CD14-positive monocyte (primary cell): ENCODE results near the gene COMMD10. TPM values are rescaled to one million over a fixed set of nuclear protein-coding genes. Genes with fewer than 3 reads are reported as not detected.

Experiments
- DNase-seq, 3 donors: peaks; one replicate each; pipeline ENCODE4 v3.0.0-alpha.2; 2011 to 2022
- H2AFZ ChIP-seq: 2 replicates; pipeline ENCODE4 v1.6.0; 2012; ENCODE audit warnings: mild to moderate bottlenecking, low read depth, low read length, inconsistent platforms; ENCODE audit not compliant: insufficient read depth, poor library complexity, severe bottlenecking
- H3K27ac ChIP-seq, 2 donors: 1 replicate in 1 of 2; 2 replicates in 1 of 2; pipeline ENCODE4 v1.5.1; 2012 to 2013; ENCODE audit warnings: low read length in 2 of 2, control low read depth in 1 of 2, inconsistent platforms in 1 of 2, low read depth in 1 of 2, mild to moderate bottlenecking in 1 of 2
- H3K27me3 ChIP-seq, 2 donors: one replicate each; pipeline versions ENCODE4 v1.6.0 to v1.6.1; 2011 to 2013; ENCODE audit warnings: low read length in 2 of 2; ENCODE audit not compliant: control insufficient read depth in 2 of 2, insufficient read depth in 2 of 2
- H3K36me3 ChIP-seq, 2 donors: replicated peaks in 1 of 2; 1 replicate in 1 of 2; 2 replicates in 1 of 2; pipeline versions ENCODE4 v1.5.1 to v1.6.1; 2012 to 2013; ENCODE audit warnings: low read length in 2 of 2, control low read depth in 1 of 2, inconsistent platforms in 1 of 2, mild to moderate bottlenecking in 1 of 2; ENCODE audit not compliant: insufficient read depth in 2 of 2, control insufficient read depth in 1 of 2
- H3K4me1 ChIP-seq, 2 donors: 1 replicate in 1 of 2; 2 replicates in 1 of 2; pipeline versions ENCODE4 v1.5.1 to v1.6.1; 2012 to 2013; ENCODE audit warnings: low read length in 2 of 2, control low read depth in 1 of 2, inconsistent platforms in 1 of 2, mild to moderate bottlenecking in 1 of 2, moderate library complexity in 1 of 2; ENCODE audit not compliant: insufficient read depth in 2 of 2, control insufficient read depth in 1 of 2
- H3K4me2 ChIP-seq: replicated peaks from 2 replicates; pipeline ENCODE3; 2012; ENCODE audit warnings: low read length, moderate library complexity, mild to moderate bottlenecking; ENCODE audit not compliant: poor library complexity, severe bottlenecking; ENCODE audit errors: extremely low read depth
- H3K4me3 ChIP-seq, 3 experiments: fragments of 200-600 bp in 1 of 3; sonication (generic) in 1 of 3; replicated peaks in 1 of 3; 1 replicate in 2 of 3; 2 replicates in 1 of 3; pipeline ENCODE4 v1.5.1; 2011 to 2013; ENCODE audit warnings: low read length in 3 of 3, mild to moderate bottlenecking in 3 of 3, control low read depth in 2 of 3, low read depth in 2 of 3, inconsistent platforms in 1 of 3, moderate library complexity in 1 of 3
- H3K79me2 ChIP-seq: 2 replicates; pipeline ENCODE4 v1.6.0; 2012; ENCODE audit warnings: mild to moderate bottlenecking, control low read depth, inconsistent platforms, low read length, moderate library complexity; ENCODE audit not compliant: insufficient read depth
- H3K9ac ChIP-seq: 2 replicates; pipeline ENCODE4 v1.6.0; 2017; ENCODE audit warnings: low read length, mild to moderate bottlenecking; ENCODE audit not compliant: insufficient read depth, poor library complexity, severe bottlenecking
- H3K9me3 ChIP-seq, 2 donors: replicated peaks in 1 of 2; 1 replicate in 1 of 2; 2 replicates in 1 of 2; pipeline versions ENCODE4 v1.5.1 to v1.6.1; 2012 to 2013; ENCODE audit warnings: low read length in 2 of 2, control low read depth in 1 of 2; ENCODE audit not compliant: control insufficient read depth in 1 of 2, insufficient read depth in 1 of 2
- H4K20me1 ChIP-seq: 2 replicates; pipeline ENCODE4 v1.6.0; 2012; ENCODE audit warnings: mild to moderate bottlenecking, low read length, control low read depth, moderate library complexity; ENCODE audit not compliant: insufficient read depth
- H3K27ac Mint-ChIP-seq, 7 donors: one replicate each; pipeline ENCODE4 v1.8.0; 2020; ENCODE audit warnings: mild to moderate bottlenecking in 7 of 7, mixed read lengths in 7 of 7, moderate library complexity in 6 of 7, inconsistent platforms in 2 of 7
- H3K27me3 Mint-ChIP-seq, 3 donors: one replicate each; pipeline ENCODE4 v1.8.0; 2021 to 2022; ENCODE audit warnings: low read depth in 3 of 3, mild to moderate bottlenecking in 3 of 3, mixed read lengths in 3 of 3, moderate library complexity in 3 of 3, inconsistent platforms in 1 of 3
- H3K36me3 Mint-ChIP-seq, 2 donors: one replicate each; pipeline ENCODE4 v1.8.0; 2020; ENCODE audit warnings: mixed read lengths in 2 of 2, inconsistent platforms in 1 of 2, mild to moderate bottlenecking in 1 of 2
- H3K4me1 Mint-ChIP-seq: one replicate; pipeline ENCODE4 v1.8.0; 2020; ENCODE audit warnings: mild to moderate bottlenecking, mixed read lengths
- H3K4me3 Mint-ChIP-seq, 2 donors: one replicate each; pipeline ENCODE4 v1.8.0; 2020; ENCODE audit warnings: mild to moderate bottlenecking in 2 of 2, mixed read lengths in 2 of 2, moderate library complexity in 1 of 2
- H3K9me3 Mint-ChIP-seq, 7 donors: one replicate each; pipeline ENCODE4 v1.8.0; 2020 to 2022; ENCODE audit warnings: mixed read lengths in 7 of 7, mild to moderate bottlenecking in 6 of 7, moderate library complexity in 6 of 7, inconsistent platforms in 2 of 7
- CTCF ChIP-seq: fragments of 200-600 bp; IDR thresholded peaks from one replicate; pipeline ENCODE4 v1.8.0; 2022; ENCODE audit warnings: antibody characterized with exemption, mild to moderate bottlenecking
- WGBS: methylation state at CpG from one replicate; pipeline ENCODE4 v1.1.5; 2013; ENCODE audit warnings: missing lambda C conversion rate; ENCODE audit not compliant: insufficient coverage; 5-methylcytosine and 5-hydroxymethylcytosine counted together
- intact Hi-C, 2 donors: fragments of 100-400 bp; cut with micrococcal nuclease; formaldehyde crosslinking; loops; one replicate each; pipeline versions ENCODE4 v1.15.0 to v1.15.1; 2023
- polyA plus RNA-seq, 3 donors: library from polyadenylated mRNA; depleted of rRNA in 1 of 3; unstranded in 2 of 3; stranded (reverse) in 1 of 3; fragments of 300-500 nt in 2 of 3; fragments of >200 nt in 1 of 3; fragmentation: Illumina TruSeq in 2 of 3; gene quantifications; 1 replicate in 2 of 3; 2 replicates in 1 of 3; pipeline ENCODE4 v1.2.3, GENCODE V29; 2012 to 2021

The COMMD10 gene
- polyA plus RNA-seq, 3 donors: 16.9 to 86.1 (median 61.2) TPM

GRCh38 chr5:116315531-116315930, 230.7 kb downstream of the COMMD10 start:
- Mint-ChIP-seq H3K4me3 (no peak overlapping the region), H3K9me3 (peaks cover 4 to 17% (median 8%) of the 10 kb centered on the region in 7 donors), H3K27me3 (peaks cover 0 to 2% (median 2%) of the 10 kb centered on the region in 3 donors), H3K36me3 (peaks cover 55 to 59% of the 10 kb centered on the region in 2 donors), H3K27ac (no peak overlapping the region), H3K4me1 (no peaks in the 10 kb centered on the region)
- peaks cover 17 to 50% of the 10 kb centered on the region in 2 donors for H3K36me3 ChIP-seq
- WGBS: no CpG with 5 or more reads among the region's 2 CpGs
- H3K27me3 ChIP-seq: no peaks in the 10 kb centered on the region
- no peak for DNase-seq
- intact Hi-C loops: no loop called here
- H3K4me3 ChIP-seq: no peak overlapping the region
- no peaks in the 10 kb centered on the region for H3K4me1 ChIP-seq
- H4K20me1 ChIP-seq: no peaks in the 10 kb centered on the region
- TF ChIP-seq CTCF: no peak
- no peaks in the 10 kb centered on the region for H3K79me2 ChIP-seq
- H3K9ac ChIP-seq: no peak overlapping the region
- no peak overlapping the region for H2AFZ ChIP-seq
- H3K4me2 ChIP-seq: no peak overlapping the region
- no peak overlapping the region for H3K27ac ChIP-seq
- peaks cover 5 to 6% of the 10 kb centered on the region in 2 donors for H3K9me3 ChIP-seq

GRCh38 chr5:116318091-116318854, 233.4 kb downstream of the COMMD10 start:
- H3K36me3 ChIP-seq: peaks cover 20 to 77% of the 10 kb centered on the region in 2 donors
- peaks cover 49 to 52% of the 10 kb centered on the region in 2 donors for H3K36me3 Mint-ChIP-seq
- no CpG with 5 or more reads among the region's 4 CpGs for WGBS

More at GRCh38 chr5:116318091-116318854, 233.4 kb downstream of the COMMD10 start:
- Histone ChIP-seq H2AFZ (no peak overlapping the region), H3K4me1 (no peaks in the 10 kb centered on the region), H3K4me3 (no peak overlapping the region), H3K27ac (no peak overlapping the region), H4K20me1 (no peaks in the 10 kb centered on the region), H3K79me2 (no peaks in the 10 kb centered on the region), H3K9me3 (peaks cover 5 to 6% of the 10 kb centered on the region in 2 donors), H3K27me3 (no peaks in the 10 kb centered on the region), H3K4me2 (no peak overlapping the region), H3K9ac (no peak overlapping the region)
- H3K27me3 Mint-ChIP-seq: no peaks in the 10 kb centered on the region
- H3K27ac Mint-ChIP-seq: no peak overlapping the region
- intact Hi-C loops: no loop called here
- no peak overlapping the region for H3K4me3 Mint-ChIP-seq
- no peaks in the 10 kb centered on the region for H3K4me1 Mint-ChIP-seq
- no peak for TF ChIP-seq CTCF
- DNase-seq: no peak
- H3K9me3 Mint-ChIP-seq: peaks cover 0 to 12% (median 7%) of the 10 kb centered on the region in 7 donors
